Daoy (cell line): ENCODE data around the gene DLX1. TPM values are rescaled to one million over a fixed set of nuclear protein-coding genes. Genes with fewer than 3 reads are reported as not detected.

Experiments used
- DNase-seq: peaks from one replicate; pipeline ENCODE4 v3.0.0-alpha.2; 2015; ENCODE audit warnings: low read depth
- total RNA-seq: library from RNA; depleted of rRNA; stranded (reverse); fragments of >200 nt; shearing (Covaris generic); gene quantifications from 2 replicates; pipeline ENCODE4 v1.2.3, GENCODE V29; 2014

Gene DLX1
- total RNA-seq, 1 experiment from 2014 or later: 7.3 TPM

- DNase-seq: peak; percentile 36
These were observed 13.0 kb downstream of the DLX1 start for GRCh38 chr2:172098287-172098649.

- peak; percentile 92 for DNase-seq
These were observed 13.6 kb downstream of the DLX1 start for GRCh38 chr2:172098650-172099471.

DNA sequence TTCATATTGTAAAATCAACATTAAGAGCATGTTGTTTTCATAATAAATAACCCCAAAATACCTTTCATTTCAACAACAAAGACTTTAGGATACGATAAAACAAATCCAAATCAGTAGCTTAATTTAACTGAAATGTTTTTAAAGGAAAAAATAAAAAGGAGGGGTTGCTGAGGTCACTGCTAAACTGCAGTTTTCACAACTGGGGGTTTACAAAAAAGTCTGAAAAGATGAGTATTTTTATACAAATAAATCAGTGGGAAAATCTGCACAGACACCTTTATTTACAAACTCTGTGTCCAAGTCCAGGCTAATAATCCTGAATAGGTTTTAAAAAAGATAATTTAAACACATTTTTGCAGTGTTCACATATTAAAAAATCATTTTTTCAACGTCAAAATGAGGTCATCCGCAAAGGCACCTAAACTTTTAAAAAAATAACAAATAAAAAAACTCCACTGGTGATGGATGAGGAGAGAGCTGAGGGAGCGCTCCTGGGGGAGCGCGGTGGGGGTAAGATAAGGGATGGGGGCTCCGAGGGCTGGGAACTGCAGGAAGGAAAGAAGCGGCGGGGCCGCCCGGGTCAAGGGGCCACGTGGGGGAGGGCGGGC, 14.3 kb downstream of the DLX1 start:
- DNase-seq: no peak

GRCh38 chr2:172100080-172100934, 15.0 kb downstream of the DLX1 start:
- DNase-seq: no peak

- no peak for DNase-seq
These were observed 15.9 kb downstream of the DLX1 start for GRCh38 chr2:172100935-172101820.

- no peak for DNase-seq
These were observed 16.6 kb downstream of the DLX1 start for GRCh38 chr2:172101821-172102390.

DNA sequence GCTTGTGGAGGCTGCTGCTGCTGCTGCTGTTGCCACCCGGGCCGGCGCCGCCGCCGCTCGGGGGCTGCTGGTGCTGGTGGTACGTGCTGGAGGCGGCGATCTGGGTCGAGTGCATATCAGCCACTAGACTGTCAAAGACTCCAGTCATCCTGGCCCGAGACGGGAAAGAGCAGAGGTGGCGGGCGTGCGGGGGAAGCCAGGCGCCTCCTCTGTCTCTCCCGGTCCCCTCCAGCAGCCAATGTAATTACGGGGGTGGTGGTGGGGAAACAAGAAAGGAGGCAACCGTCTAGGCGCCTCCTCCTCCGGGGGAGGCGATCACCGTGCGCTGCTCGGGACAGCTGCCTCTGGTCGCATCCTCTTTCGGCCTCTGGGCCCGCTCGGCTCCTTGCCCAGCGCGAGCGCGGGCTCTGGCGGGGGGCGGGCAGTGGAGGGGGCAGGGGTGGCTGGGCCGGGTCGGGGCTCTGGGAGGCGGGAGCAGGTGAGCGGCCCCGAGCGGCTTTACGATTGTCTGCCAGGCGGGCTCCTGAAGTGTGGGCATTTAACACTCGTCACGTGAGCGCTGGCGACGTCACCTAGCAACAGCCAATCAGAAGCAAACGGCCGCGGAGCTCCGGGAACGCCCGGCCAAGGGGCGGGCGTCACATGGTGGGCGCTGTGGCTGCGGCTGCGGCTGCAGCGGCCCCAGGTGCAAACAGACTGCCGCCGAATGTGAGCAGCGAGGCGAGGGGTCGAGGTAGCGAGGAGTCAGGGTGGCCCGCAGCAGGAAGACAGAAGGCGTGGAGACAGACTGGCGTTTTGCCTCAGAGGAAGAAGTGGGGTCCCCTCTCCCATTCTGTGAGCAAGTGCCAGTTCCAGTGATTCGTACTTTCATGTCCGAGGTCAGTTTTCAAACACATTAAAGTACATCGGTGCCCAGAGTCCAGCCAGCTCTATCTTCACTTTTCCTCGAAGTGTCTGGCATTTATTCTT, 17.4 kb downstream of the DLX1 start, which contains the start of gene DLX2:
TSS of gene DLX2 (minus strand) at position 510 of the 969 bp plus-strand sequence. CDS start at position 148, 362 bp downstream.
- peak; percentile 95 for DNase-seq

DNA sequence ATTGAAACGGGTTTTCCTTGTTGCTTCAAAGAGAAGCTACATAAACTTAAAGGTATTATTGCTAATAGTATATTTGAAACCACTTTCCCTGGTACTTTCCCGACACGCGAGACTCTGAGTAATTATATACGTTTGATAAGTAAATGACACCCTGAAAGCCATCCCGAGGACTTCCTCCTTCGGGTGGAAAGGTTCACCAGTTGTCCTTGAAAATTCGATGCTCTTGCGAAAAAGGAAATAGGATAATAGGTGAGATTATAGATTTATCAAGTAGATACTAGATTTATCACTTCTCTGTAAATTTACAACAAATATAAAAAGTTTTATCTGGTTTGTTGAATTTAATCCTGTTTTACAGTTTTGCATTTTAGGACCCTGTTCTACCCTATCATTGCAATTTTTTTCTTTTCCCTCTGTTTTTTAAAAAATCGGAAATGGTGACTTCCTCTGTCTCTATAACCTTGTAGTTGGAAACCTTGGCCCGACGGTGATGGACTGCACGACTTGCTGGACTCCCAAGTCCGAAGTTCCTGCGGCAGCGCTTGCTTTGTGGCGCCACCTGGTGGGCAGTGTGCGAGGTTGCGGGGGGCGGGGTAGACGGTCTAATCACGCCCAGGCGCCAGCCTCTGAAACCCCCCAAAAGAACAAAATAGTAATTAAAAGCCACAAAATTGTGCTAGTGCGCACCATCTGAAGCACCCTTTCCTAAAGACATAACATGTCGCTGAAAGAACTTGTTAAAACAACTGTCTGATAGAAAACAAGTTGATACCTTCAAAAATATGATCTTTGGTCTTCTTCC, 18.4 kb downstream of the DLX1 start:
- DNase-seq: peak; percentile 90

DNA sequence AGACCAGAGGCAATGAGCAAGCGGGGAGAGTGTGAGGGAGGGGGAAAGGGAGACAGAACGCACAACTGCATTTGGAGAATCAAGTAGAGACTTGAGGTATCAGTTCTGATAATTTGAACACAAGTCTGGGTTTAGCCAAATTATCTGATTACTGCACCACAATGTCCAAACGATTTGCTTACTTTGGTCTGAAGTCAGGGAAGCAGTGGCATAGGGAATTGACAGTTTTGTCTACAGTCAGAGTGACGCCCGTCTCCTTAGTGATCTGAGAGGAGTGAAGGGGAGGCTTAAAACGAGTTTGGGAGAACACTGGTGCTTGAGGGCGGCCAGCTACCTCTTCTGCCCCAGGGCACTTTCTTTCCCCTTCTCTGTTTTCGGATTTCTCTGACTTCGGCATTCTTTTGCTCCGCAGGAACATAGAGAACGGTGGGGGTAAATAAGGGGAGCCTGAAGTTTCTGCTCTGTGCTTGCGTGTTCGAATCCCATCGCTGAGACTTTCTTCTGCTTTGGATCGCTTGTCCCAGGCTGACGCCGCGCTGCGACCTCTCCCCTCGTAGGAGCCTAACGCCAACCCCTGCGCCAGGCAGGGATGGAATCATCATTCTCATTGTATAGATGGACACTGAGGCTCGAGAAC, 20.3 kb downstream of the DLX1 start:
- no peak for DNase-seq

GRCh38 chr2:172106108-172106961, 21.0 kb downstream of the DLX1 start:
- peak; percentile 71 for DNase-seq

DNA sequence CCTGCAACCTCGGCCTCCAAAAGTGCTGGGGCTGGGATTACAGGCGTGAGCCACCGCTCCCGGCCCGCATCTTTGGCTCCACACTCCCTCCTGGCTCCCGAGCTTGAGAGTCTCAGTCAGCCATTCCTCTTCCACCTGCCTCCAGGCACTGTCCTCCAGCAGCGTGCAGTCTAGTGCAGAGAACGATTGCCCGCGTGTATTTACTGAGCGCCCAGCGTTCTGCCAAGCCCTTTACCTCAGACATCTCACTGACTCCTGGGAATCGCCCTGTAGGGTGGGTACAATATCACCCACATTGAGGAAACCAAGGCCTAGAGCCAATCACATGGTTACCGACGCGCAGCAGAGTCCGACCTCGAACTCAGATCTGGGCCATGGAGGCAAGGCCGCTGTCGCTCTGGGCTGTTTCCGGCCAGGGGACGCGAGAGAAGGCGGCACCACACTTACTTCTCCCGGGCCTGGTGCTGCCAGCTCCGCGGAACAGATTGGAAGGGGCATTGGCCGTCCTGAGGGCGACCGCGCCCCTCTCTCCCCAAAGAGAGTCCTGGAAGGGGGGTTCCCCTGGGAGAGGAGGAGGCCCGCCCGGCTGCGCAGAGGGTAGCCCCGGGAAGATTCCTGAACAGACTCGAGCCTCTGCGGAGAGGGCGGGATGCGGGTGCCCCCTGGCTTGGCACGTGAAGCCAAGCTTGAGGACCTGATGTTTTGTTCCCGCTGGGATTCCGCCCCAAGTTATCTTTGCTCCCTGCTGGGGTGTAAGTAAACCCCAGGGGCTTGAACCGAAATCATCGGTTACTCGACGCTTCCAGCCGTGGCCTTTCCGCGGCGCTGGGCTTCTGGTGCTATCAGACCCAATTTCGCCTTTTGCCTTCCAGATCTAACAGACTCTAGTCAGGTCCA, 22.6 kb downstream of the DLX1 start:
- DNase-seq: no peak

GRCh38 chr2:172108587-172108930, 23.3 kb downstream of the DLX1 start:
- DNase-seq: no peak

GRCh38 chr2:172109256-172109987, 24.1 kb downstream of the DLX1 start:
- no peak for DNase-seq

GRCh38 chr2:172109988-172110811, 24.9 kb downstream of the DLX1 start:
- DNase-seq: no peak

DNA sequence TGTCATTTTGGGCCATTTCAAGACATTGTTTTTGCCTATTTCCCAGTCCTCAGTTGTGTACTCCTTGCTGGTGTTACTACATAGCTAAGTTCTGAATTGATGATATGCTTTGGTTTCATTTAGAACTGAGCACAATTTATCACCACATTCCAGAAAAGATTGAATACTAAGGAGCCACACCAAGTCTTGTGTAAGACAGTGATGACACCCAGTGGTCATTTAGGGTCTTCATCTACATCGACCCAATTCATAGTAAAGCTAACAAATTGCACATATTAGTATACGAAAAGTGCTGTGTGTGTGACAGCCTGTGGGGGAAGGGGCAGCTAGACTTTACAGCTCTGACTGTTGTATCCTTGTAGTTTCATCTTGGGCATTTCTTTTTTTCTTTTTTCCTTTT, 28.3 kb downstream of the DLX1 start:
- peak; percentile 35 for DNase-seq
